ENCODE measurements around the gene SPATS2L. TPM values are rescaled to one million over a fixed set of nuclear protein-coding genes. Genes with fewer than 3 reads are reported as not detected.

The SPATS2L gene
- polyA plus RNA-seq, 1 of the 3 experiments (the other 2 are of a cell fraction) = 86.8 TPM

GRCh38 chr2:200345975-200346374, 39.5 kb downstream of the SPATS2L start (continued):
- no peak for TF ChIP-seq IRF3 (IDR thresholded peaks at IDR 0.05; ENCODE audit: low read depth, low read length)

GRCh38 chr2:200347301-200347700, 40.8 kb downstream of the SPATS2L start:
- Histone ChIP-seq H3K9me2 (no peaks in the 10 kb centered on the region), H3K79me2 (ENCODE audit: insufficient read depth) (peaks cover 92% of the 10 kb centered on the region), H3K27ac (ENCODE audit: low read depth in 2 of 2, low read length in 1 of 2) (no peak overlapping the region), H3K27me3 (ENCODE audit: insufficient read depth) (no peaks in the 10 kb centered on the region), H3K36me3 (replicated peaks in 1 of 2; ENCODE audit: control insufficient read depth in 1 of 2, insufficient read depth in 2 of 2, low read length in 1 of 2) (peaks cover 3 to 9% of the 10 kb centered on the region in 2 experiments), H3K4me2 (no peak overlapping the region), H3K9ac (no peak overlapping the region), H3K9me3 (no peaks in the 10 kb centered on the region), H2AFZ (ENCODE audit: low read depth) (no peak overlapping the region), H3K4me1 (ENCODE audit: control insufficient read depth in 1 of 2, insufficient read depth in 2 of 2, low read depth in 1 of 2, low read length in 1 of 2) (no peaks in the 10 kb centered on the region; a peak in 2 of 4 replicates), H3K4me3 (ENCODE audit: low read depth in 2 of 2, low read length in 1 of 2) (no peak overlapping the region), H3F3A (replicated peaks; ENCODE audit: insufficient read depth) (no peaks in the 10 kb centered on the region), H4K20me1 (ENCODE audit: insufficient read depth) (peaks cover 13% of the 10 kb centered on the region)
- DNase-seq = no peak
- TF ChIP-seq IRF3 (IDR thresholded peaks at IDR 0.05; ENCODE audit: low read depth, low read length) (no peak), EP300 (IDR thresholded peaks at IDR 0.05; ENCODE audit: borderline replicate concordance in 1 of 2, low read depth in 1 of 2, low read length in 1 of 2) (no peak), RXRA (IDR thresholded peaks at IDR 0.05; ENCODE audit: borderline replicate concordance, low read depth) (no peak), RFX5 (IDR thresholded peaks at IDR 0.05; ENCODE audit: low read length) (no peak), SIN3A (IDR thresholded peaks at IDR 0.05; ENCODE audit: borderline replicate concordance, low read depth, low read length) (no peak), FOXM1 (IDR thresholded peaks at IDR 0.05; ENCODE audit: low read depth) (no peak), FOXJ3 (CRISPR knock-in tag; IDR thresholded peaks at IDR 0.05) (no peak), TAF1 (IDR thresholded peaks at IDR 0.05; ENCODE audit: borderline replicate concordance, low read depth, low read length) (no peak), RCOR1 (IDR thresholded peaks at IDR 0.05; ENCODE audit: low read length) (no peak), TEAD4 (IDR thresholded peaks at IDR 0.05; ENCODE audit: borderline replicate concordance, insufficient read depth) (no peak)
- WGBS (ENCODE audit: low lambda C conversion rate) = 94% methylated on average over 3 of the region's 3 CpGs
- POLR2A ChIA-PET = no interaction called here
- CTCF ChIA-PET = interaction anchor here (1.0 to 1.7 kb wide), 4 partner anchors 10 to 118 kb away, joined by 3 to 6 read pairs (median 4); no protein-coding TSS in a partner anchor

- peaks cover 94% of the 10 kb centered on the region for H3K79me2 ChIP-seq (ENCODE audit: insufficient read depth)
- H3K36me3 ChIP-seq (replicated peaks in 1 of 2; ENCODE audit: control insufficient read depth in 1 of 2, insufficient read depth in 2 of 2, low read length in 1 of 2) = no peaks in the 10 kb centered on the region
- H3K4me3 ChIP-seq (ENCODE audit: low read depth in 2 of 2, low read length in 1 of 2) = no peak overlapping the region
- H4K20me1 ChIP-seq (ENCODE audit: insufficient read depth) = peaks cover 18% of the 10 kb centered on the region
- H3K4me1 ChIP-seq (ENCODE audit: control insufficient read depth in 1 of 2, insufficient read depth in 2 of 2, low read depth in 1 of 2, low read length in 1 of 2) = peaks cover 3 to 7% of the 10 kb centered on the region in 2 experiments; a peak in 2 of 4 replicates
- DNase-seq = no peak
- H3K27ac ChIP-seq (ENCODE audit: low read depth in 2 of 2, low read length in 1 of 2) = no peak overlapping the region
- no peak for TF ChIP-seq RCOR1 (IDR thresholded peaks at IDR 0.05; ENCODE audit: low read length)
- TF ChIP-seq TAF1 (IDR thresholded peaks at IDR 0.05; ENCODE audit: borderline replicate concordance, low read depth, low read length) = no peak
- no peak for TF ChIP-seq POLR2AphosphoS5 (IDR thresholded peaks at IDR 0.05; ENCODE audit: low read depth, low read length)
- TF ChIP-seq USF1 (IDR thresholded peaks at IDR 0.05; ENCODE audit: borderline replicate concordance, low read depth) = no peak
- no peak for TF ChIP-seq MAX (IDR thresholded peaks at IDR 0.05; ENCODE audit: low read depth)
- TF ChIP-seq GATA2 (CRISPR knock-in tag; IDR thresholded peaks at IDR 0.05) = no peak
- 92% methylated on average over 9 of the region's 9 CpGs for WGBS (ENCODE audit: low lambda C conversion rate)
- no peaks in the 10 kb centered on the region for H3K9me3 ChIP-seq
- H3K4me2 ChIP-seq = no peak overlapping the region
- H3F3A ChIP-seq (replicated peaks; ENCODE audit: insufficient read depth) = no peaks in the 10 kb centered on the region
- H3K9ac ChIP-seq = no peak overlapping the region
- no peaks in the 10 kb centered on the region for H3K27me3 ChIP-seq (ENCODE audit: insufficient read depth)
- H2AFZ ChIP-seq (ENCODE audit: low read depth) = no peak overlapping the region
- ChIA-PET CTCF (no interaction called here), POLR2A (no interaction called here)
- H3K9me2 ChIP-seq = no peaks in the 10 kb centered on the region
These were observed 42.5 kb downstream of the SPATS2L start for GRCh38 chr2:200348897-200349563.
